Fibroblast of pulmonary artery (primary cell): ENCODE measurements around the gene ATP2C1.

Experiments used
- DNase-seq: peaks from one replicate; pipeline ENCODE4 v3.0.0-alpha.2; 2010; ENCODE audit warnings: low read depth
- H3K4me3 ChIP-seq: replicated peaks from 2 replicates; pipeline ENCODE4 v1.5.1; 2011; ENCODE audit warnings: low read depth, mild to moderate bottlenecking, control low read depth, low read length, moderate library complexity
- CTCF ChIP-seq: IDR thresholded peaks from 2 replicates; pipeline ENCODE4 v1.5.1; 2011; ENCODE audit warnings: mild to moderate bottlenecking, control low read depth, low read length, inconsistent platforms; ENCODE audit errors: missing control alignments

The ATP2C1 gene

GRCh38 chr3:130948929-130949328, 55.0 kb downstream of the ATP2C1 start:
- no peak for TF ChIP-seq CTCF
- DNase-seq: no peak
- H3K4me3 ChIP-seq: no peak overlapping the region

GRCh38 chr3:130950124-130950523, 56.2 kb downstream of the ATP2C1 start:
- TF ChIP-seq CTCF: no peak
- DNase-seq: no peak
- no peak overlapping the region for H3K4me3 ChIP-seq

GRCh38 chr3:130950641-130951040, 56.8 kb downstream of the ATP2C1 start:
- peak; percentile 56 for DNase-seq
- TF ChIP-seq CTCF: no peak
- no peak overlapping the region for H3K4me3 ChIP-seq

GRCh38 chr3:130955481-130955880, 61.6 kb downstream of the ATP2C1 start:
- no peak overlapping the region for H3K4me3 ChIP-seq
- TF ChIP-seq CTCF: no peak
- no peak for DNase-seq

- H3K4me3 ChIP-seq: no peak overlapping the region
- TF ChIP-seq CTCF: no peak
- DNase-seq: no peak
Measured at GRCh38 chr3:130956281-130956680, 62.4 kb downstream of the ATP2C1 start.

- no peak for DNase-seq
- TF ChIP-seq CTCF: no peak
Measured at GRCh38 chr3:130956721-130957120, 62.8 kb downstream of the ATP2C1 start.

GRCh38 chr3:130960139-130960795, 66.4 kb downstream of the ATP2C1 start:
- no peak for DNase-seq
- no peak for TF ChIP-seq CTCF
- H3K4me3 ChIP-seq: no peak overlapping the region

More at GRCh38 chr3:130956721-130957120, 62.8 kb downstream of the ATP2C1 start:
- no peak overlapping the region for H3K4me3 ChIP-seq
